GM19043 (cell line): ENCODE measurements around the gene CTAG2.
"Not testable (repeated sequence)": the region's sequence is repeated elsewhere in the genome, so short reads cannot be mapped to it uniquely, and the experiment has no call there.

Source experiments
- ATAC-seq: cut with Tn5 transposase; IDR thresholded peaks from one replicate; pipeline ENCODE4 v1.9.1; 2021; ENCODE audit warnings: low read depth; ENCODE audit not compliant: unreplicated experiment

Gene CTAG2

DNA sequence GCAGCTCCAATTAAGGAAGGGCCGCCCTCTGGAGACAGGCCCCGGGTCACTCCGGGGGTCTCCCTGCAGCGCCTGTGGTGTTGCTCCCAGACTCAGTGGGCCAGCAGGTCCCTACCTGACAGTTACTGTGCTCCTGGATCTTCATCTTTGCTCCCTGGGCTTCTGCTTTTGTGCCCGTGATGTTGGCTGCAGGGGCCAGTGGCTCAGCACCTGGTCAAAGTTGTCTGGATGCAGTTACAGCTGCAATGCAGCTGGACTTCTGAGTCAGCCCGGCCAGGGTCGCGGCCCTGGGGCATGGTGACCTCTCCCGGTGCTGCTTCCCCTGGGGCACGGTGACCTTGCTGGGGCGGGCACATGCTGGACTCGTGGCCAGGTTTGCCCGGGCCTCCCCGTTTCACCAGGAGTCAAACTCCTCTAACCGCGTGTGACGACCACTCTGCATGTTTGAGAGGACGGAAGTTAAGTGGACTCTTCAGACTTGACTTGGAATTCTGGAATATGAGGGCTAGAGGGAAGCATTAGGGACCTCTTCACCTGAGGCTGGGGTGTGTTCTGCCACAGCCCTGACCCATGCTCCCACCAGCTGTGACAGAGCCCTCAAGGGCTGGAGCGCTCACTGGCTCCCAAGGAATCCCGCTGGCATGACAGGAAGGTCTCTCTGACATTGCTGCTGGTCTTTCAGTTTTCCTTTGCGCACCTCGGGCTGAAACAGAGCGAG lies 3.7 kb downstream of the CTAG2 start:
- no peak for ATAC-seq

DNA sequence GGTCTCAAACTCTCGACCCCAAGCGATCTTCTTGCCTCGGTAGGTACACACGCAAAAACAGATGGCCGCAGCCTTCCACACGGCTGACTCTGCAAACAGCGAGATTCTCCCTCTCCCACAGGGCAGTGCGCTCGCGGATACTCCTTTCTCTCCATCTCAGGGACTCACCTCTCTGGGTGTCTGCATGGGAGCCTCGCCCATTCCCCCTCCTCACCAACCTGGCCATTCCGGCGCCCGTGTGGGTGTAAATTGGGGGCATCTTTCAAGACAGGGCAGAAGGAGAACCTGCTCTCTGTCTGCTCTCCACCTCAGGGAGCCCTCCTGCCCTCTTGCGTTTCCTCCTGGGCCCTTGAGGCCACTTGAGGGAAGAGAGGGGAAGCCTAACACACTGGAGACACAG lies 4.4 kb downstream of the CTAG2 start:
- ATAC-seq = no peak

- not testable (repeated sequence) for ATAC-seq
Measured at GRCh38 chrX:154645745-154646378, 7.5 kb downstream of the CTAG2 start.

DNA sequence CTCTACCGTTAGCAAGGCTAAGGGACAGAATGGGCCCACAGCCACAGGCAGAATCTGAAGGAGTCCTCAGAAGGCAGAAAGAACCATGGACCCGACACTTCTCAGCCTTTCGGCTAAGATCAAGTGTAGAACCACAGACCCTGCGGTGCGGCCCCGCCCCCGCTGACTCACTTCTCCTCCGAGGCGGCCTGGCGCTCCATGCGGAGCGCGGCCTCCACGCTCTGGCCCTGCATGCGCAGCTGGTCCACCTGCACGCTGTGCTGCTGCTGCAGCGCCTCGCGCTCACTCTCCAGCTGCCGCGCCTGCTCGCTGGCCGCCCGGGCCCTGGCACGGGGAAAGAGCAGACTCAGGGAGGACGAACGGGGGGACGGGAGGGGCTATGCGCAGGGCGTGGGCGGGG lies 9.7 kb downstream of the CTAG2 start:
- ATAC-seq = not testable (repeated sequence)

DNA sequence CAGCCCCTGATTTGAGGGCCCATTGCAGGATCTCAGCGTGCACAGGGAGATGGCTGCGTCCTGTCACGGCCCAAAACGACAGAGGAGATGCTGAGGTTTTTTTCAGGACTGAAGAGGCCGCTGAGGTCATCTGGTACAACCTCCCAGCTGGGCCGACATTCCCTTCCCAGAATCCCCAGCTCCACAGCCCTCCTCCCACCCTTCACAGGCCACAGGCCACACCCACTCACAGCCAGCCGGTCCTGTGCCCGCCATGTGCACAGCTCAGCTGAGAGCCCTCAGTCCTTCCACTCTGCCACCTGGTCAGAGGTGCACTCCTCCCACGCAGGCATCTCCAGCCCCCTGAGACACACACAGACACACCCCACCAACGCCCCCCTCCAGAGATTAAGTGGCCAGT lies 11.6 kb downstream of the CTAG2 start:
- ATAC-seq = not testable (repeated sequence)

DNA sequence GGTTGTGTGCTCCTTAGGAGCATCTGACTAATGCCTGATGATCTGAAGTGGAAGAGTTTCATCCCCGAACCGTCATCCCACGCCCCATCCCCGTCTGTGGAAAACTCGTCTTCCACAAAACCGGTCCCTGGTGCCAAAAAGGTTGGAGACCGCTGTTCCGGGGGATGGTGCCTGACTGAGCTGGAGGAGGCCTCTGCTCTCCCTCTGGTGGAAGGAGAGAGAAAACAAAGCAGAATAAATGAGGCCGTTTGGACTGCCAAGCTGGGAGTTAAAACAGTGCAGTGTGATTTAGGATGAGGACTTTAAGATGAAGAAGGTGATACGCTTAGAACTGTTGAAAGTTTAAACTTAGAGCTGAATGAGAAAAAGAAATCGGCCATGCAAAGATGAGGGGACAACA lies 19.7 kb downstream of the CTAG2 start:
- not testable (repeated sequence) for ATAC-seq

DNA sequence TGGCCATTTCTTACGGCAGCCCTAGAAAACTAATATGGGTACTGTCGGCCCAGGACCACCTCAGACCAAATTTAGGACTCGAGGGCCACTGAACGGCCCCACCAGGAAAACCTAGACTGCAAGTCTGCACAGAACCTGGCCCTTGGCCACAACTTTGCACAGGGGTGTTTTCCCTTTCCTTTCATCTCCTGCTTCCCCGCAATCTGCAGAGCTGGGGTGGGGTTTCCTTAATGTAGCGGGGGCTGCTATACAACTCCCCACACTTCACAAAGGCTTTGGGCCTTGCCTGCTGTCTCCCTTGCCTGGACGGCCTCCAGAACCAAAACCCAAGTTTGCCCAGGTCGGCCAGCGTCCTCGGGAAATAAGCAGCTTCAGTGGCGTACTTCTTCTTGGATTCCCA lies 22.4 kb downstream of the CTAG2 start:
- not testable (repeated sequence) for ATAC-seq

- ATAC-seq = not testable (repeated sequence)
Measured at GRCh38 chrX:154628960-154629359, 24.4 kb downstream of the CTAG2 start.

- ATAC-seq = not testable (repeated sequence)
Measured at GRCh38 chrX:154620767-154621414, 32.5 kb downstream of the CTAG2 start.

DNA sequence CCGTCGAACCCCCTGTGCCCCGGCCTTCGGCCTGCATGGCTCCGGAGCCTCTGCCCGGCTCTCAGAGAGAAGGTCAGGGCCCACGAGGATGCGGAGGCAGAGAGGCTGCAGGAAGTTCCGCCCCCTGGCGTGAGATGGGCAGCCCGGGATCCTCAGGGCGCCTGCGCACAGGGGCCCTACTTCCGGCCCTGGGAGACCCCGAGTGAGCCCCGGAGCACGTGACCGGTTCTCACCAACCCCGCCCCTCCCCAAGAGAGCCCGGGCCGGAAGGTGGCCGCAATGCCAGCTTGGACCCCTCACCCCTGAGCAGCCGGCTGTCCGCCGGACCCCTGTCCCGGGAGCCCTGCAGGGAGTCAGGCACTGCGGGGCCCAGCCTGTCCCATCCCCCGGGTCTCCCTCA lies 34.2 kb downstream of the CTAG2 start, which contains the start of gene CTAG1B:
Gene CTAG1B (minus strand): TSS at position 101 of the 400 bp plus-strand sequence. CDS start 64 bp downstream, at position 37.
- not testable (repeated sequence) for ATAC-seq

DNA sequence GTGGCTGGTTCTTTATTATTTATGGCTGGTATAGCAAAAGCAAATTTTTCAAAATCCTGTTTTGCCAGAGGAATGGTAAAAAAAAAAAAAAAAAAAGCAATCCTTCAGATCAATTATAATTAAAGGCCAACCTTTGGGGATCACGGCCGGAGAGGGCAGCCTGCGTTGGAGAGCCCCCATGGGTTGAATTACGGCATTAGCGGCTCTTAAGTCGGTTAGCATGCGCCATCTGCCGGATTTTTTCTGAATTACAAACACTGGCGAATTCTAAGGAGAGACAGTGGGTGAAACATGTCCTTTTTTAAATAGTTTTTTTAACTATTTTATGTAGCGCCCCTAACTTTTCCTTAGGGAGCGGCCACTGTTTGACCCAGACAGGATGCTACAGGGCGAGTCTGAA lies 39.8 kb downstream of the CTAG2 start:
- ATAC-seq = not testable (repeated sequence)

DNA sequence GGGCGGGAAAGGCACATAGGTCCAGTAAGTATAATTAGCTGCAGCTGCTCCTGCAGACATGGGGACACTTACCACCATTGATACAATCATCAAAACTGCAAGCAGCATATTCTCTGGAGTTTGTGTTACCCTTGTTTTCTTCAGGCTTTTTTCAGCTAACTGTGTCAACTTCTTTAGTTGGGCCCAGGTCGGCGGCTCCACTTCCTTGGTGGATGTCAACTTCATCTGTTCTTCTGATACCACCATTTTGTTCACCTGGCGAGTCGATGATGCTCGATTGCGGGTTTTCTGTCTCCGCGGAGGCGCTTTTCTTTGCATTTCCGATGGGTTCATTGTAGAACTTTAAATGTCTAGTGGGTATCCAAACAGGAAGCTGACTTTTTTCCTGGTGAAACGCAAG lies 42.2 kb downstream of the CTAG2 start:
- ATAC-seq = not testable (repeated sequence)

- ATAC-seq = not testable (repeated sequence)
Measured at GRCh38 chrX:154608823-154609222, 44.6 kb downstream of the CTAG2 start.

DNA sequence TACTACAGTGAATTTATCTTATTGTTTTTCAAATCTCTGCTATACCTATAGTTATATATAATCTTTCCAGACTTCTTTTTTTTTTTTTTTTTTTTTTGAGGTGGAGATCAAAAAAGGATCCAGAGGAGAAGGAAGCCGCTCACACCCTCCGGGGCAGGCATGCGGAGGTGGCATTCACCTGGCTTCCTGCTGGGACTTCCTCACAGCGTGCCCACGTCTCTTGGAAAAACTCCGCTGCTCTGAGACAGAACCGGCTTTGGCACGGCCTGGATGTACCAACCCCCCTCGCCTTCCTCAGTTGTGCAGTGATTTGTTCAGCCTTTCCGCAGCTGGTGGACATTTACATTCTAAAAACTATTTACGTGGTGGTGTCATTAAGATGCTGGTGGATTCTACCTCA lies 45.4 kb downstream of the CTAG2 start:
- ATAC-seq = not testable (repeated sequence)

DNA sequence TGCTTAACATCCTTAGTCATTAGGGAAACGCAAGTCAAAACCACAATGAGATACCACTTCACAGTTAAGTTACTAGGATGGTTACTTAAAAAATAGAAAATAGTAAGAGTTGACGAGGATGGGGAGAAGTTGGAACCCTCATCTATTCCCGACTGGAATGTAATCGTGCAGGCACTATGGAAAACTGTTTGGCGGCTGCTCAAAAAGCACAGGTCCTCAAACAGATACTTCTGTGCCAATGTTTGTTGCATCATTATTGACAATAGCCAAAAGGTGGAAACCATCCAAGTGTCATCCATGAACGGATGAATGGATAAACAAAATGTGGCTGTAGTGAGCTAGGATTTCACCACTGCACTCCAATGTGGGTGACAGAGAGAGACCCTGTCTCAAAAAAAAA lies 46.0 kb downstream of the CTAG2 start:
- ATAC-seq = no peak

- no peak for ATAC-seq
Measured at GRCh38 chrX:154605566-154605965, 47.8 kb downstream of the CTAG2 start.

DNA sequence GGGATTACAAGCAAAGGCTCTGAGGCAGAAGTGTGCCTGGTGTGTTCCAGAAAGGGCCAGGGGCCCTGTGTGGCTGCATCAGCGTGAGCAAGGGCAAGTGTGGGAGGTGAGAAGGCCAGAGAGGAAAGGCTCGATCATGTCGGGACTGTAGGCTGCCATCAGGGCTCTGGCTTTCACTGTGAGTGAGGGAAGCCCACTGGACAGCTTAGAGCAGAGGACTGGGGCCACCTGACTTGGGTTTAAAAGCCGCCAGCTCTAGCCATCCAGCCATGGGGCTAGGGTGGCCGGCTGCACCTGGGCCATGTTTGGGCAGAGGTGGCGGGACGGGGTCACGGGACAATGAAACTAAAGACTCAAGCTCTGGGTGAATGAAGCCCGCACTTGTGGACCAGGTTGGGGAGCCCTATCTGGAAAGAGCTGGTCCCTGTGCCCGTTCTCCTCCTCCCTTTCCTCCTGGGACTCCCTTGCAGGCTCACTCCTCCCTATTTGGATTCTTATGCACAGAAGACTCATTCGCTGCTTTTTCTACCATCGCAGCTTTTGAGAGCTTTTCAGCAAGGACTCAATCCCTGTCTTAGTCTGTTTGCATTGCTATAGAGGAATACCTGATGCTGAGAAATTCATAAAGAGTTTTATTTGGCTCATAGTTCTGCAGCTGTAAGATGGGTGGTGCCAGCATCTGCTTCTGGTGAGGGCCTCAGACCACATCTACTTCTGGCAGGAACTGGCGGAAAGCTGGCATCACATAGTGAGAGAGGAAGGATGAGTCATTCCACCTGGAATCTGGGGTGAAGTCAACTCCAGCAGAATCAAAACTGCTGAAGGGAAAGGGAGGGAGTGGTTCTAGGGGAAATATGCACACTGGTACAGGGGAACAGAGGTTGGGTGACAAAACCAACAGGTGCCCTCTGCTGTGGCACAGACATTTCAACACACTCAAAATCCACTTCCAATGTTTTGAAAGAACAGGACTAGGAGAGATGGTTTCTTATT lies 49.6 kb downstream of the CTAG2 start:
- ATAC-seq = no peak

GRCh38 chrX:154602766-154603437 lies 50.5 kb downstream of the CTAG2 start:
- no peak for ATAC-seq

GRCh38 chrX:154602226-154602625 lies 51.2 kb downstream of the CTAG2 start:
- ATAC-seq = no peak
